Loucy (cell line): ENCODE results near the gene KRTAP9-3.
"Not testable (repeated sequence)": the region's sequence is repeated elsewhere in the genome, so short reads cannot be mapped to it uniquely, and the experiment has no call there.

Experiments
- CTCF ChIP-seq: fragments of 200-600 bp; sonication (generic); conservative IDR thresholded peaks from 2 replicates; pipeline ENCODE4 v1.5.1; 2014; ENCODE audit warnings: mild to moderate bottlenecking, antibody characterized with exemption, low read length
- EZH2phosphoT487 ChIP-seq: fragments of 200-600 bp; IDR thresholded peaks from 2 replicates; pipeline ENCODE4 v1.6.1; 2018; ENCODE audit warnings: antibody characterized with exemption, mild to moderate bottlenecking, moderate library complexity, borderline replicate concordance

- not testable (repeated sequence) for TF ChIP-seq CTCF, EZH2phosphoT487
Measured at GRCh38 chr17:41249637-41250240, 17.5 kb downstream of the KRTAP9-3 start, which contains the start of gene KRTAP9-4.
